GM23338 (cell line): Measurements from ENCODE around the gene POU1F1. TPM values are rescaled to one million over a fixed set of nuclear protein-coding genes. Genes with fewer than 3 reads are reported as not detected.

Experiments used
- ATAC-seq: fragments of 200-7000 bp; cut with Tn5 transposase; 3 replicates; pipeline ENCODE4 v1.9.1; 2020
- DNase-seq: peaks from one replicate; pipeline ENCODE4 v3.0.0-alpha.2; 2015; ENCODE audit warnings: low spot score
- H2AFZ ChIP-seq: fragments of 200-600 bp; sonication (generic); 2 replicates; pipeline ENCODE4 v1.8.0; 2016; ENCODE audit warnings: antibody characterized with exemption, mild to moderate bottlenecking, moderate library complexity
- H3F3A ChIP-seq: fragments of 200-600 bp; sonication (generic); replicated peaks from 2 replicates; pipeline ENCODE4 v1.8.0; 2017; ENCODE audit warnings: antibody characterized with exemption, mixed run types, low read depth
- H3K27ac ChIP-seq: fragments of 200-600 bp; sonication (generic); 2 replicates; pipeline ENCODE4 v1.6.1; 2016; ENCODE audit warnings: low read depth
- H3K27me3 ChIP-seq: fragments of 200-600 bp; sonication (generic); 2 replicates; pipeline ENCODE4 v1.8.0; 2016; ENCODE audit warnings: mild to moderate bottlenecking, mixed run types, moderate library complexity; ENCODE audit not compliant: insufficient read depth
- H3K36me3 ChIP-seq: fragments of 200-600 bp; sonication (generic); 2 replicates; pipeline ENCODE4 v1.8.0; 2016; ENCODE audit warnings: mild to moderate bottlenecking; ENCODE audit not compliant: insufficient read depth
- H3K4me1 ChIP-seq: fragments of 200-600 bp; sonication (generic); 2 replicates; pipeline ENCODE4 v1.8.0; 2016; ENCODE audit warnings: mild to moderate bottlenecking, moderate library complexity; ENCODE audit not compliant: insufficient read depth
- H3K4me2 ChIP-seq: fragments of 200-600 bp; sonication (generic); 2 replicates; pipeline ENCODE4 v1.7.1; 2017; ENCODE audit warnings: mixed run types
- H3K4me3 ChIP-seq: fragments of 200-600 bp; sonication (generic); 2 replicates; pipeline ENCODE4 v1.6.1; 2016; ENCODE audit warnings: mixed run types
- H3K79me2 ChIP-seq: fragments of 200-600 bp; sonication (generic); replicated peaks from 2 replicates; pipeline ENCODE4 v1.8.0; 2017; ENCODE audit warnings: mild to moderate bottlenecking; ENCODE audit not compliant: insufficient read depth
- H3K9me2 ChIP-seq: fragments of 200-600 bp; sonication (generic); 2 replicates; pipeline ENCODE4 v1.8.0; 2017; ENCODE audit not compliant: insufficient read depth
- H4K20me1 ChIP-seq: fragments of 200-600 bp; sonication (generic); replicated peaks from 2 replicates; pipeline ENCODE4 v1.8.0; 2017; ENCODE audit warnings: mild to moderate bottlenecking; ENCODE audit not compliant: insufficient read depth
- H3K27ac Mint-ChIP-seq: 2 replicates; pipeline ENCODE4 v1.8.0; 2020; ENCODE audit warnings: inconsistent platforms, mild to moderate bottlenecking, moderate library complexity, mixed read lengths
- H3K27me3 Mint-ChIP-seq: 3 replicates; pipeline ENCODE4 v1.8.0; 2022; ENCODE audit warnings: low read depth, mild to moderate bottlenecking, moderate library complexity, mixed read lengths, inconsistent platforms; ENCODE audit not compliant: insufficient read depth, poor library complexity
- H3K36me3 Mint-ChIP-seq: 3 replicates; pipeline ENCODE4 v1.8.0; 2021; ENCODE audit warnings: low read depth, mild to moderate bottlenecking, inconsistent platforms, moderate library complexity, mixed read lengths
- H3K4me1 Mint-ChIP-seq: 3 replicates; pipeline ENCODE4 v1.8.0; 2020; ENCODE audit warnings: mild to moderate bottlenecking, inconsistent platforms, mixed read lengths
- H3K4me3 Mint-ChIP-seq: 3 replicates; pipeline ENCODE4 v1.8.0; 2021; ENCODE audit warnings: moderate library complexity, mild to moderate bottlenecking, inconsistent platforms, mixed read lengths
- H3K9me3 Mint-ChIP-seq: 3 replicates; pipeline ENCODE4 v1.8.0; 2020; ENCODE audit warnings: moderate library complexity, mild to moderate bottlenecking, inconsistent platforms, mixed read lengths
- CREB1 ChIP-seq: fragments of 250-450 bp; sonication (Bioruptor Pico); IDR thresholded peaks from 2 replicates; pipeline ENCODE4 v1.5.0; 2020; ENCODE audit warnings: low read depth, mild to moderate bottlenecking, moderate library complexity
- EZH2 ChIP-seq: fragments of 200-600 bp; sonication (generic); IDR thresholded peaks from one replicate; pipeline ENCODE4 v1.8.0; 2017; ENCODE audit warnings: antibody characterized with exemption, mild to moderate bottlenecking, low read depth; ENCODE audit not compliant: unreplicated experiment
- EZH2phosphoT487 ChIP-seq: fragments of 200-600 bp; sonication (generic); IDR thresholded peaks from one replicate; pipeline ENCODE4 v1.8.1; 2018; ENCODE audit warnings: antibody characterized with exemption; ENCODE audit not compliant: unreplicated experiment
- JUNB ChIP-seq: IDR thresholded peaks from one replicate; pipeline ENCODE4 v1.6.1; 2016; ENCODE audit warnings: antibody characterized with exemption; ENCODE audit not compliant: unreplicated experiment
- NANOG ChIP-seq: IDR thresholded peaks from 2 replicates; pipeline ENCODE4 v1.6.1; 2016; ENCODE audit warnings: antibody characterized with exemption, borderline replicate concordance
- POLR2AphosphoS5 ChIP-seq: IDR thresholded peaks from 2 replicates; pipeline ENCODE4 v1.6.1; 2016; ENCODE audit warnings: antibody characterized with exemption, low read depth
- STAT1 ChIP-seq: IDR thresholded peaks from one replicate; pipeline ENCODE4 v1.6.1; 2016; ENCODE audit warnings: antibody characterized with exemption; ENCODE audit not compliant: unreplicated experiment
- ZNF114 ChIP-seq: fragments of 250-450 bp; sonication (Bioruptor Pico); IDR thresholded peaks from 2 replicates; pipeline ENCODE4 v1.5.0; 2020; ENCODE audit warnings: mild to moderate bottlenecking, moderate library complexity
- ZNF331 ChIP-seq: fragments of 250-450 bp; sonication (Bioruptor Pico); IDR thresholded peaks from 2 replicates; pipeline ENCODE4 v1.5.0; 2020; ENCODE audit warnings: low read depth, mild to moderate bottlenecking, moderate library complexity
- polyA plus RNA-seq: library from polyadenylated mRNA; unstranded; fragments of >200 nt; fragmentation: Nextera tagmentation; extraction: Ambion mirVana; gene quantifications from 2 replicates; pipeline ENCODE4 v1.2.1, GENCODE V29; 2016
- total RNA-seq: library from RNA; depleted of rRNA; stranded (reverse); fragments of >200 nt; shearing (Covaris generic); gene quantifications from 2 replicates; pipeline ENCODE4 v1.2.3, GENCODE V29; 2014
- TF ChIP-seq, protein P1 (sequence below): fragments of 250-450 bp; sonication (Bioruptor Pico); IDR thresholded peaks from 2 replicates; pipeline ENCODE4 v1.5.0; 2020; ENCODE audit warnings: mild to moderate bottlenecking, moderate library complexity
- TF ChIP-seq, protein P2 (sequence below), 2 experiments: fragments of 200-600 bp in 1 of 2; sonication (generic) in 1 of 2; conservative IDR thresholded peaks; 2 replicates each; pipeline versions ENCODE4 v1.5.1 to v1.6.1; 2016 to 2017; ENCODE audit warnings: antibody characterized with exemption in 2 of 2, low read depth in 2 of 2, mild to moderate bottlenecking in 2 of 2, moderate library complexity in 1 of 2
- TF ChIP-seq, protein P3 (sequence below): IDR thresholded peaks from 2 replicates; pipeline ENCODE4 v1.6.1; 2016; ENCODE audit warnings: antibody characterized with exemption
- TF ChIP-seq, protein P4 (sequence below): IDR thresholded peaks from one replicate; pipeline ENCODE4 v1.6.1; 2018; ENCODE audit warnings: antibody characterized with exemption; ENCODE audit not compliant: unreplicated experiment

Gene POU1F1
- total and polyA plus RNA-seq, 2 experiments from 2014 or later: not detected

GRCh38 chr3:87313641-87314040, 37.3 kb upstream of the POU1F1 start:
- Histone ChIP-seq H3K9me2 (no peaks in the 10 kb centered on the region), H4K20me1 (no peaks in the 10 kb centered on the region), H3K4me3 (no peak overlapping the region), H3K79me2 (no peaks in the 10 kb centered on the region), H3K36me3 (no peaks in the 10 kb centered on the region), H3K4me1 (no peaks in the 10 kb centered on the region), H3F3A (no peaks in the 10 kb centered on the region), H3K27ac (no peak overlapping the region), H3K4me2 (no peak overlapping the region), H3K27me3 (no peaks in the 10 kb centered on the region), H2AFZ (no peak overlapping the region)
- H3K4me1 Mint-ChIP-seq: peaks cover 4% of the 10 kb centered on the region; the same call in 2 of the 3 replicates
- TF ChIP-seq, protein P1, sequence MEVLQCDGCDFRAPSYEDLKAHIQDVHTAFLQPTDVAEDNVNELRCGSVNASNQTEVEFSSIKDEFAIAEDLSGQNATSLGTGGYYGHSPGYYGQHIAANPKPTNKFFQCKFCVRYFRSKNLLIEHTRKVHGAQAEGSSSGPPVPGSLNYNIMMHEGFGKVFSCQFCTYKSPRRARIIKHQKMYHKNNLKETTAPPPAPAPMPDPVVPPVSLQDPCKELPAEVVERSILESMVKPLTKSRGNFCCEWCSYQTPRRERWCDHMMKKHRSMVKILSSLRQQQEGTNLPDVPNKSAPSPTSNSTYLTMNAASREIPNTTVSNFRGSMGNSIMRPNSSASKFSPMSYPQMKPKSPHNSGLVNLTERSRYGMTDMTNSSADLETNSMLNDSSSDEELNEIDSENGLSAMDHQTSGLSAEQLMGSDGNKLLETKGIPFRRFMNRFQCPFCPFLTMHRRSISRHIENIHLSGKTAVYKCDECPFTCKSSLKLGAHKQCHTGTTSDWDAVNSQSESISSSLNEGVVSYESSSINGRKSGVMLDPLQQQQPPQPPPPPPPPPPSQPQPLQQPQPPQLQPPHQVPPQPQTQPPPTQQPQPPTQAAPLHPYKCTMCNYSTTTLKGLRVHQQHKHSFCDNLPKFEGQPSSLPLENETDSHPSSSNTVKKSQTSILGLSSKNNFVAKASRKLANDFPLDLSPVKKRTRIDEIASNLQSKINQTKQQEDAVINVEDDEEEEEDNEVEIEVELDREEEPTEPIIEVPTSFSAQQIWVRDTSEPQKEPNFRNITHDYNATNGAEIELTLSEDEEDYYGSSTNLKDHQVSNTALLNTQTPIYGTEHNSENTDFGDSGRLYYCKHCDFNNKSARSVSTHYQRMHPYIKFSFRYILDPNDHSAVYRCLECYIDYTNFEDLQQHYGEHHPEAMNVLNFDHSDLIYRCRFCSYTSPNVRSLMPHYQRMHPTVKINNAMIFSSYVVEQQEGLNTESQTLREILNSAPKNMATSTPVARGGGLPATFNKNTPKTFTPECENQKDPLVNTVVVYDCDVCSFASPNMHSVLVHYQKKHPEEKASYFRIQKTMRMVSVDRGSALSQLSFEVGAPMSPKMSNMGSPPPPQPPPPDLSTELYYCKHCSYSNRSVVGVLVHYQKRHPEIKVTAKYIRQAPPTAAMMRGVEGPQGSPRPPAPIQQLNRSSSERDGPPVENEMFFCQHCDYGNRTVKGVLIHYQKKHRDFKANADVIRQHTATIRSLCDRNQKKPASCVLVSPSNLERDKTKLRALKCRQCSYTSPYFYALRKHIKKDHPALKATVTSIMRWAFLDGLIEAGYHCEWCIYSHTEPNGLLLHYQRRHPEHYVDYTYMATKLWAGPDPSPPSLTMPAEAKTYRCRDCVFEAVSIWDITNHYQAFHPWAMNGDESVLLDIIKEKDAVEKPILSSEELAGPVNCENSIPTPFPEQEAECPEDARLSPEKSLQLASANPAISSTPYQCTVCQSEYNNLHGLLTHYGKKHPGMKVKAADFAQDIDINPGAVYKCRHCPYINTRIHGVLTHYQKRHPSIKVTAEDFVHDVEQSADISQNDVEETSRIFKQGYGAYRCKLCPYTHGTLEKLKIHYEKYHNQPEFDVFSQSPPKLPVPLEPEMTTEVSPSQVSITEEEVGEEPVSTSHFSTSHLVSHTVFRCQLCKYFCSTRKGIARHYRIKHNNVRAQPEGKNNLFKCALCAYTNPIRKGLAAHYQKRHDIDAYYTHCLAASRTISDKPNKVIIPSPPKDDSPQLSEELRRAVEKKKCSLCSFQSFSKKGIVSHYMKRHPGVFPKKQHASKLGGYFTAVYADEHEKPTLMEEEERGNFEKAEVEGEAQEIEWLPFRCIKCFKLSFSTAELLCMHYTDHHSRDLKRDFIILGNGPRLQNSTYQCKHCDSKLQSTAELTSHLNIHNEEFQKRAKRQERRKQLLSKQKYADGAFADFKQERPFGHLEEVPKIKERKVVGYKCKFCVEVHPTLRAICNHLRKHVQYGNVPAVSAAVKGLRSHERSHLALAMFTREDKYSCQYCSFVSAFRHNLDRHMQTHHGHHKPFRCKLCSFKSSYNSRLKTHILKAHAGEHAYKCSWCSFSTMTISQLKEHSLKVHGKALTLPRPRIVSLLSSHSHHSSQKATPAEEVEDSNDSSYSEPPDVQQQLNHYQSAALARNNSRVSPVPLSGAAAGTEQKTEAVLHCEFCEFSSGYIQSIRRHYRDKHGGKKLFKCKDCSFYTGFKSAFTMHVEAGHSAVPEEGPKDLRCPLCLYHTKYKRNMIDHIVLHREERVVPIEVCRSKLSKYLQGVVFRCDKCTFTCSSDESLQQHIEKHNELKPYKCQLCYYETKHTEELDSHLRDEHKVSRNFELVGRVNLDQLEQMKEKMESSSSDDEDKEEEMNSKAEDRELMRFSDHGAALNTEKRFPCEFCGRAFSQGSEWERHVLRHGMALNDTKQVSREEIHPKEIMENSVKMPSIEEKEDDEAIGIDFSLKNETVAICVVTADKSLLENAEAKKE: no peak
- TF ChIP-seq EZH2phosphoT487 (no peak), POLR2AphosphoS5 (no peak), NANOG (no peak), CREB1 (no peak), EZH2 (no peak), STAT1 (no peak), ZNF331 (CRISPR knock-in tag) (no peak), ZNF114 (CRISPR knock-in tag) (no peak), JUNB (no peak)
- TF ChIP-seq, protein P2, sequence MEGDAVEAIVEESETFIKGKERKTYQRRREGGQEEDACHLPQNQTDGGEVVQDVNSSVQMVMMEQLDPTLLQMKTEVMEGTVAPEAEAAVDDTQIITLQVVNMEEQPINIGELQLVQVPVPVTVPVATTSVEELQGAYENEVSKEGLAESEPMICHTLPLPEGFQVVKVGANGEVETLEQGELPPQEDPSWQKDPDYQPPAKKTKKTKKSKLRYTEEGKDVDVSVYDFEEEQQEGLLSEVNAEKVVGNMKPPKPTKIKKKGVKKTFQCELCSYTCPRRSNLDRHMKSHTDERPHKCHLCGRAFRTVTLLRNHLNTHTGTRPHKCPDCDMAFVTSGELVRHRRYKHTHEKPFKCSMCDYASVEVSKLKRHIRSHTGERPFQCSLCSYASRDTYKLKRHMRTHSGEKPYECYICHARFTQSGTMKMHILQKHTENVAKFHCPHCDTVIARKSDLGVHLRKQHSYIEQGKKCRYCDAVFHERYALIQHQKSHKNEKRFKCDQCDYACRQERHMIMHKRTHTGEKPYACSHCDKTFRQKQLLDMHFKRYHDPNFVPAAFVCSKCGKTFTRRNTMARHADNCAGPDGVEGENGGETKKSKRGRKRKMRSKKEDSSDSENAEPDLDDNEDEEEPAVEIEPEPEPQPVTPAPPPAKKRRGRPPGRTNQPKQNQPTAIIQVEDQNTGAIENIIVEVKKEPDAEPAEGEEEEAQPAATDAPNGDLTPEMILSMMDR (conservative IDR thresholded peaks at IDR 0.05; ENCODE audit: low read depth in 2 of 2): no peak
- TF ChIP-seq, protein P3, sequence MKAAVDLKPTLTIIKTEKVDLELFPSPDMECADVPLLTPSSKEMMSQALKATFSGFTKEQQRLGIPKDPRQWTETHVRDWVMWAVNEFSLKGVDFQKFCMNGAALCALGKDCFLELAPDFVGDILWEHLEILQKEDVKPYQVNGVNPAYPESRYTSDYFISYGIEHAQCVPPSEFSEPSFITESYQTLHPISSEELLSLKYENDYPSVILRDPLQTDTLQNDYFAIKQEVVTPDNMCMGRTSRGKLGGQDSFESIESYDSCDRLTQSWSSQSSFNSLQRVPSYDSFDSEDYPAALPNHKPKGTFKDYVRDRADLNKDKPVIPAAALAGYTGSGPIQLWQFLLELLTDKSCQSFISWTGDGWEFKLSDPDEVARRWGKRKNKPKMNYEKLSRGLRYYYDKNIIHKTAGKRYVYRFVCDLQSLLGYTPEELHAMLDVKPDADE: no peak
- TF ChIP-seq, protein P4, sequence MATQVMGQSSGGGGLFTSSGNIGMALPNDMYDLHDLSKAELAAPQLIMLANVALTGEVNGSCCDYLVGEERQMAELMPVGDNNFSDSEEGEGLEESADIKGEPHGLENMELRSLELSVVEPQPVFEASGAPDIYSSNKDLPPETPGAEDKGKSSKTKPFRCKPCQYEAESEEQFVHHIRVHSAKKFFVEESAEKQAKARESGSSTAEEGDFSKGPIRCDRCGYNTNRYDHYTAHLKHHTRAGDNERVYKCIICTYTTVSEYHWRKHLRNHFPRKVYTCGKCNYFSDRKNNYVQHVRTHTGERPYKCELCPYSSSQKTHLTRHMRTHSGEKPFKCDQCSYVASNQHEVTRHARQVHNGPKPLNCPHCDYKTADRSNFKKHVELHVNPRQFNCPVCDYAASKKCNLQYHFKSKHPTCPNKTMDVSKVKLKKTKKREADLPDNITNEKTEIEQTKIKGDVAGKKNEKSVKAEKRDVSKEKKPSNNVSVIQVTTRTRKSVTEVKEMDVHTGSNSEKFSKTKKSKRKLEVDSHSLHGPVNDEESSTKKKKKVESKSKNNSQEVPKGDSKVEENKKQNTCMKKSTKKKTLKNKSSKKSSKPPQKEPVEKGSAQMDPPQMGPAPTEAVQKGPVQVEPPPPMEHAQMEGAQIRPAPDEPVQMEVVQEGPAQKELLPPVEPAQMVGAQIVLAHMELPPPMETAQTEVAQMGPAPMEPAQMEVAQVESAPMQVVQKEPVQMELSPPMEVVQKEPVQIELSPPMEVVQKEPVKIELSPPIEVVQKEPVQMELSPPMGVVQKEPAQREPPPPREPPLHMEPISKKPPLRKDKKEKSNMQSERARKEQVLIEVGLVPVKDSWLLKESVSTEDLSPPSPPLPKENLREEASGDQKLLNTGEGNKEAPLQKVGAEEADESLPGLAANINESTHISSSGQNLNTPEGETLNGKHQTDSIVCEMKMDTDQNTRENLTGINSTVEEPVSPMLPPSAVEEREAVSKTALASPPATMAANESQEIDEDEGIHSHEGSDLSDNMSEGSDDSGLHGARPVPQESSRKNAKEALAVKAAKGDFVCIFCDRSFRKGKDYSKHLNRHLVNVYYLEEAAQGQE: no peak
- no peak overlapping the region for H3K27ac Mint-ChIP-seq
- H3K4me3 Mint-ChIP-seq: no peak overlapping the region
- peaks cover 3% of the 10 kb centered on the region; the same call in 2 of the 3 replicates for H3K9me3 Mint-ChIP-seq
- peaks cover 1% of the 10 kb centered on the region for H3K27me3 Mint-ChIP-seq
- DNase-seq (no peak), ATAC-seq (no peak)
- H3K36me3 Mint-ChIP-seq: no peaks in the 10 kb centered on the region
